22Rv1 (cell line): ENCODE measurements around the gene DNASE1L1.

Experiments used
- ZFX ChIP-seq: fragments of 450-650 bp; IDR thresholded peaks from 2 replicates; pipeline ENCODE4 v1.6.1; 2017; ENCODE audit warnings: antibody characterized with exemption, borderline replicate concordance
- TF ChIP-seq, protein P1 (sequence below): fragments of 450-650 bp; IDR thresholded peaks from 2 replicates; pipeline ENCODE4 v1.5.1; 2017; ENCODE audit warnings: mild to moderate bottlenecking

- TF ChIP-seq, protein P1, sequence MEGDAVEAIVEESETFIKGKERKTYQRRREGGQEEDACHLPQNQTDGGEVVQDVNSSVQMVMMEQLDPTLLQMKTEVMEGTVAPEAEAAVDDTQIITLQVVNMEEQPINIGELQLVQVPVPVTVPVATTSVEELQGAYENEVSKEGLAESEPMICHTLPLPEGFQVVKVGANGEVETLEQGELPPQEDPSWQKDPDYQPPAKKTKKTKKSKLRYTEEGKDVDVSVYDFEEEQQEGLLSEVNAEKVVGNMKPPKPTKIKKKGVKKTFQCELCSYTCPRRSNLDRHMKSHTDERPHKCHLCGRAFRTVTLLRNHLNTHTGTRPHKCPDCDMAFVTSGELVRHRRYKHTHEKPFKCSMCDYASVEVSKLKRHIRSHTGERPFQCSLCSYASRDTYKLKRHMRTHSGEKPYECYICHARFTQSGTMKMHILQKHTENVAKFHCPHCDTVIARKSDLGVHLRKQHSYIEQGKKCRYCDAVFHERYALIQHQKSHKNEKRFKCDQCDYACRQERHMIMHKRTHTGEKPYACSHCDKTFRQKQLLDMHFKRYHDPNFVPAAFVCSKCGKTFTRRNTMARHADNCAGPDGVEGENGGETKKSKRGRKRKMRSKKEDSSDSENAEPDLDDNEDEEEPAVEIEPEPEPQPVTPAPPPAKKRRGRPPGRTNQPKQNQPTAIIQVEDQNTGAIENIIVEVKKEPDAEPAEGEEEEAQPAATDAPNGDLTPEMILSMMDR, result no peak
- TF ChIP-seq ZFX, result no peak
These were observed 6.4 kb downstream of the DNASE1L1 start for GRCh38 chrX:154402622-154403127.
